ENCODE results near the gene ACTL7B.

Gene ACTL7B

GRCh38 chr9:108813951-108814601 is 41.7 kb downstream of the ACTL7B start:
- ChIA-PET CTCF (interaction anchor here (0.6 to 1.4 kb wide), 8 partner anchors 12 to 1394 kb away, joined by 3 to 4 read pairs (median 3); no protein-coding TSS in a partner anchor), POLR2A (no interaction called here)
- H3K36me3 ChIP-seq (ENCODE audit: control insufficient read depth in 2 of 2, insufficient read depth in 1 of 2, low read length in 2 of 2), result no peaks in the 10 kb centered on the region
- H3K4me3 ChIP-seq (ENCODE audit: low read depth, low read length), result no peak overlapping the region
- H3K9me3 ChIP-seq (ENCODE audit: control insufficient read depth, insufficient read depth, low read depth, low read length), result no peaks in the 10 kb centered on the region
- H3K27ac ChIP-seq (ENCODE audit: extremely low read depth, low read depth, low read length), result no peak overlapping the region
- H3K4me1 ChIP-seq (ENCODE audit: control insufficient read depth, insufficient read depth, low read length), result no peaks in the 10 kb centered on the region
- TF ChIP-seq ZNF654 (tag by site-specific recombination; IDR thresholded peaks at IDR 0.05; ENCODE audit: low read depth) (peak; percentile 44), ZNF24 (tag by site-specific recombination; IDR thresholded peaks at IDR 0.05) (no peak), ZNF350 (tag by site-specific recombination; IDR thresholded peaks at IDR 0.05) (no peak), ZNF548 (tag by site-specific recombination; IDR thresholded peaks at IDR 0.05) (no peak), ZNF335 (tag by site-specific recombination; conservative IDR thresholded peaks at IDR 0.05) (no peak), ZNF133 (tag by site-specific recombination; IDR thresholded peaks at IDR 0.05) (0 out of 2 replicates have a peak, but pooled peaks have one; percentile 15), YY2 (tag by site-specific recombination; IDR thresholded peaks at IDR 0.05) (no peak), ZNF221 (tag by site-specific recombination; IDR thresholded peaks at IDR 0.05; ENCODE audit: borderline replicate concordance) (no peak), CTCF (tag by site-specific recombination; IDR thresholded peaks at IDR 0.05) (peak; percentile 40; the same call in 1 of the 2 replicates), RBAK (tag by site-specific recombination; IDR thresholded peaks at IDR 0.05) (no peak)

GRCh38 chr9:108812396-108813025 is 43.3 kb downstream of the ACTL7B start:
- no peaks in the 10 kb centered on the region for H3K4me1 ChIP-seq (ENCODE audit: control insufficient read depth, insufficient read depth, low read length)
- POLR2A ChIA-PET, result interaction anchor here (0.7 kb wide), 1 partner anchor 46 kb away, joined by 3 read pairs; no protein-coding TSS in a partner anchor
- TF ChIP-seq ZNF175 (tag by site-specific recombination; IDR thresholded peaks at IDR 0.05) (no peak), GLIS1 (tag by site-specific recombination; IDR thresholded peaks at IDR 0.05) (no peak), TCF7L2 (IDR thresholded peaks at IDR 0.05; ENCODE audit: borderline replicate concordance, low read depth, low read length) (no peak), ZNF174 (tag by site-specific recombination; IDR thresholded peaks at IDR 0.05) (no peak), ZNF24 (tag by site-specific recombination; IDR thresholded peaks at IDR 0.05) (no peak), GLI4 (tag by site-specific recombination; IDR thresholded peaks at IDR 0.05) (no peak), ZBTB8A (tag by site-specific recombination; IDR thresholded peaks at IDR 0.05) (no peak), ZNF302 (tag by site-specific recombination; IDR thresholded peaks at IDR 0.05; ENCODE audit: low read depth) (no peak), OVOL3 (tag by site-specific recombination; IDR thresholded peaks at IDR 0.05) (no peak), ZNF654 (tag by site-specific recombination; IDR thresholded peaks at IDR 0.05; ENCODE audit: low read depth) (no peak)
- TF ChIP-seq, protein P1, sequence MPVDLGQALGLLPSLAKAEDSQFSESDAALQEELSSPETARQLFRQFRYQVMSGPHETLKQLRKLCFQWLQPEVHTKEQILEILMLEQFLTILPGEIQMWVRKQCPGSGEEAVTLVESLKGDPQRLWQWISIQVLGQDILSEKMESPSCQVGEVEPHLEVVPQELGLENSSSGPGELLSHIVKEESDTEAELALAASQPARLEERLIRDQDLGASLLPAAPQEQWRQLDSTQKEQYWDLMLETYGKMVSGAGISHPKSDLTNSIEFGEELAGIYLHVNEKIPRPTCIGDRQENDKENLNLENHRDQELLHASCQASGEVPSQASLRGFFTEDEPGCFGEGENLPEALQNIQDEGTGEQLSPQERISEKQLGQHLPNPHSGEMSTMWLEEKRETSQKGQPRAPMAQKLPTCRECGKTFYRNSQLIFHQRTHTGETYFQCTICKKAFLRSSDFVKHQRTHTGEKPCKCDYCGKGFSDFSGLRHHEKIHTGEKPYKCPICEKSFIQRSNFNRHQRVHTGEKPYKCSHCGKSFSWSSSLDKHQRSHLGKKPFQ (tag by site-specific recombination; IDR thresholded peaks at IDR 0.05), result no peak
- H3K27ac ChIP-seq (ENCODE audit: extremely low read depth, low read depth, low read length), result no peak overlapping the region
- H3K9me3 ChIP-seq (ENCODE audit: control insufficient read depth, insufficient read depth, low read depth, low read length), result no peaks in the 10 kb centered on the region
- CTCF ChIA-PET, result interaction anchor here (0.6 to 1.4 kb wide), 5 partner anchors 10 to 1392 kb away, joined by 3 read pairs; no protein-coding TSS in a partner anchor
- H3K4me3 ChIP-seq (ENCODE audit: low read depth, low read length), result no peak overlapping the region
- H3K36me3 ChIP-seq (ENCODE audit: control insufficient read depth in 2 of 2, insufficient read depth in 1 of 2, low read length in 2 of 2), result no peaks in the 10 kb centered on the region
